Endothelial cell of umbilical vein (primary cell): Measurements from ENCODE around the gene GRID2. TPM values are rescaled to one million over a fixed set of nuclear protein-coding genes. Genes with fewer than 3 reads are reported as not detected.

ENCODE experiments used
- BruUV-seq: library from RNA; stranded (reverse); fragments of 400-500 nt; replicated peaks from 2 replicates; lab custom pipeline; 2021; lab: Mats Ljungman, UMichigan
- CTCF ChIA-PET: fragments of 300-600, 350-600 bp; sonication (Branson Sonifier 250); formaldehyde crosslinking; loops from one replicate; lab custom pipeline; 2021; ENCODE audit warnings: antibody characterized with exemption, inconsistent platforms; lab: Charles Lee
- POLR2A ChIA-PET: fragments of 300-600, 350-600 bp; sonication (Branson Sonifier 250); formaldehyde crosslinking; loops from one replicate; lab custom pipeline; 2021; ENCODE audit warnings: antibody characterized with exemption, inconsistent platforms; lab: Charles Lee
- DNase-seq: peaks from one replicate; pipeline ENCODE4 v3.0.0-alpha.2; 2011; ENCODE audit warnings: low read depth, low spot score
- FAIRE-seq: peaks from 2 replicates; lab custom pipeline; 2011; peaks lifted over from hg19 to GRCh38; lab: Jason Lieb, UNC
- H2AFZ ChIP-seq: 2 replicates; pipeline ENCODE4 v1.6.0; 2012; ENCODE audit warnings: low read depth, low read length, control low read depth, inconsistent platforms
- H3K27ac ChIP-seq: 2 replicates; pipeline ENCODE4 v1.5.1; 2011; ENCODE audit warnings: low read depth, mild to moderate bottlenecking, control low read depth, low read length, moderate library complexity; ENCODE audit not compliant: insufficient read depth
- H3K27me3 ChIP-seq, 2 experiments: 2 replicates each; pipeline versions ENCODE4 v1.6.0 to v1.6.1; 2011; ENCODE audit warnings: low read length in 2 of 2, mixed read lengths in 1 of 2; ENCODE audit not compliant: control insufficient read depth in 2 of 2, insufficient read depth in 2 of 2
- H3K36me3 ChIP-seq, 2 experiments: 2 replicates in 1 of 2; 3 replicates in 1 of 2; pipeline ENCODE4 v1.5.1; 2011; ENCODE audit warnings: low read length in 2 of 2, mild to moderate bottlenecking in 1 of 2, moderate library complexity in 1 of 2; ENCODE audit not compliant: control insufficient read depth in 2 of 2, insufficient read depth in 2 of 2; ENCODE audit errors: extremely low read depth in 1 of 2
- H3K4me1 ChIP-seq: 3 replicates; pipeline ENCODE4 v1.5.1; 2011; ENCODE audit warnings: mild to moderate bottlenecking, low read length; ENCODE audit not compliant: control insufficient read depth, insufficient read depth; ENCODE audit errors: extremely low read depth
- H3K4me2 ChIP-seq: 2 replicates; pipeline ENCODE4 v1.6.1; 2011; ENCODE audit warnings: low read length, control low read depth, mixed read lengths; ENCODE audit not compliant: insufficient read depth
- H3K4me3 ChIP-seq, 3 experiments: fragments of 200-600 bp in 1 of 3; sonication (generic), shearing (Covaris generic) in 1 of 3; replicated peaks in 1 of 3; 2 replicates each; pipeline ENCODE4 v1.5.1; 2011 to 2016; ENCODE audit warnings: control low read depth in 3 of 3, low read length in 3 of 3, mild to moderate bottlenecking in 2 of 3, inconsistent platforms in 1 of 3, low read depth in 1 of 3, moderate library complexity in 1 of 3; ENCODE audit not compliant: insufficient read depth in 1 of 3
- H3K79me2 ChIP-seq: 2 replicates; pipeline ENCODE4 v1.6.0; 2012; ENCODE audit warnings: low read length, inconsistent platforms; ENCODE audit not compliant: control insufficient read depth, insufficient read depth
- H3K9ac ChIP-seq: replicated peaks from 2 replicates; pipeline ENCODE3; 2011; ENCODE audit warnings: low read length, control low read depth; ENCODE audit not compliant: insufficient read depth; ENCODE audit errors: extremely low read depth
- H3K9me1 ChIP-seq: replicated peaks from 3 replicates; pipeline ENCODE4 v1.6.0; 2011; ENCODE audit warnings: mild to moderate bottlenecking, low read length; ENCODE audit not compliant: control insufficient read depth, insufficient read depth; ENCODE audit errors: extremely low read depth
- H3K9me3 ChIP-seq: replicated peaks from 2 replicates; pipeline ENCODE4 v1.5.1; 2012; ENCODE audit warnings: low read length, inconsistent platforms; ENCODE audit not compliant: control insufficient read depth, insufficient read depth
- H4K20me1 ChIP-seq: replicated peaks from 2 replicates; pipeline ENCODE3; 2011; ENCODE audit warnings: mild to moderate bottlenecking, low read length; ENCODE audit not compliant: control insufficient read depth, insufficient read depth; ENCODE audit errors: extremely low read depth
- EZH2 ChIP-seq: IDR thresholded peaks from 2 replicates; pipeline ENCODE4 v1.6.1; 2012; ENCODE audit warnings: borderline replicate concordance, low read depth, mild to moderate bottlenecking, moderate library complexity, low read length, inconsistent platforms; ENCODE audit not compliant: severe bottlenecking
- FOS ChIP-seq: IDR thresholded peaks from 2 replicates; pipeline ENCODE4 v1.6.1; 2011; ENCODE audit warnings: mild to moderate bottlenecking, low read length, moderate library complexity, borderline replicate concordance; ENCODE audit not compliant: insufficient read depth
- GATA2 ChIP-seq: IDR thresholded peaks from 2 replicates; pipeline ENCODE4 v1.7.0; 2011; ENCODE audit warnings: low read depth, mild to moderate bottlenecking, moderate library complexity, mixed read lengths, low read length; ENCODE audit not compliant: insufficient read length, insufficient read depth
- JUN ChIP-seq: IDR thresholded peaks from 2 replicates; pipeline ENCODE4 v1.6.1; 2011; ENCODE audit warnings: borderline replicate concordance, low read depth; ENCODE audit not compliant: insufficient read length, insufficient read depth
- MYC ChIP-seq: IDR thresholded peaks from one replicate; pipeline ENCODE4 v1.6.1; 2011; ENCODE audit warnings: mild to moderate bottlenecking, low read depth, low read length
- POLR2A ChIP-seq: IDR thresholded peaks from 2 replicates; pipeline ENCODE4 v1.6.1; 2012; ENCODE audit warnings: low read depth, mild to moderate bottlenecking, control low read depth, low read length
- POLR2AphosphoS5 ChIP-seq: IDR thresholded peaks from 2 replicates; pipeline ENCODE4 v1.6.1; 2012; ENCODE audit warnings: low read depth, mild to moderate bottlenecking, control low read depth, low read length, moderate library complexity; ENCODE audit not compliant: insufficient read depth
- dilution Hi-C: fragments of 300-500 bp; cut with MboI; formaldehyde crosslinking; loops from one replicate; pipeline ENCODE4 v1.15.0; 2019; ENCODE audit warnings: low sequenced_read_pairs; ENCODE audit not compliant: extremely low pct_ligation_motif_present
- intact Hi-C: fragments of 100-400 bp; cut with micrococcal nuclease; formaldehyde crosslinking; loops from one replicate; pipeline ENCODE4 v1.10.0; 2022
- polyA plus RNA-seq, 4 experiments: library from polyadenylated mRNA; depleted of rRNA in 3 of 4; stranded (reverse) in 3 of 4; unstranded in 1 of 4; fragments of >200 nt; gene quantifications; 2 replicates each; pipeline versions ENCODE4 v1.2.1 to v1.2.3, GENCODE V29; 2011 to 2012; ENCODE audit warnings: missing spikeins in 1 of 4
- total RNA-seq: library from RNA; stranded (reverse); gene quantifications from 2 replicates; pipeline ENCODE4 v1.2.3, GENCODE V29; 2021
- TF ChIP-seq, protein P1 (sequence below), 2 donors: IDR thresholded peaks; 1 replicate in 1 of 2; 2 replicates in 1 of 2; pipeline ENCODE4 v1.5.1; 2011; ENCODE audit warnings: low read length in 2 of 2, mild to moderate bottlenecking in 2 of 2, moderate library complexity in 2 of 2, control low read depth in 1 of 2, inconsistent platforms in 1 of 2, low read depth in 1 of 2; ENCODE audit not compliant: insufficient read depth in 1 of 2; ENCODE audit errors: extremely low read depth in 1 of 2
- TF ChIP-seq, protein P2 (sequence below): IDR thresholded peaks from 2 replicates; pipeline ENCODE4 v1.6.1; 2011; ENCODE audit not compliant: insufficient read depth, insufficient read length

GRID2 gene
- total and polyA plus RNA-seq, 2 donors (not counting 3 experiments of a cell fraction or from before 2014, with no cell fraction given), result not detected

DNA sequence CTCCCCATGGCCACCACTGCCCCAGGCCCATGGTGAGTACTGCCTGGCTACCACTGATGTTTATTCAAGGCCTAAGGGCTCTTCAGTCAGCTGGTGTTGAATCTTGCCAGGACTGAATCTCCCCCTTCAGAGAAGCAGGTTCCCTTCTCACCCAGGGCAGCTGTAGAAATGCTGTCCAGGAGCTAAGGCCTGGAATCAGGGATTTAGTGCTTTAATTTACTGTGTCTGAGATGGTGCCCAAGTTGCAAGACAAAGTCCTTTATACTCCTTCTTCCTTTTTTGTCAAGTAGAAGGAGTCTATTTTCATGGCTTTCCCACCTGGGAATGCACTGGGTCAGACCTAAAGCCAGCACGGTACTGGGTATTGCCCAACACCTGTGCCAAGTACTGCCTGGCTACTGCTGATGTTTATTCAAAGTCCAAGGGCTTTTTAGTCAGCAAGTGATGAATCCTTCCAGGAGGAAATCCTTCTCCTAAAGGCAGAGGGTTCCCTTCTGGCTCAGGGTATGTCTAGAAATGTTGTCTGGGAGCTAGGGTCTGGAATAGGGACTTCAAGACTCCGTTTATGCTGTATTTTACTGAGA, 1407.2 kb downstream of the GRID2 start:
- Histone ChIP-seq H3K9ac (no peak overlapping the region), H3K4me1 (no peaks in the 10 kb centered on the region), H3K27ac (no peak overlapping the region), H2AFZ (no peak overlapping the region), H3K79me2 (no peaks in the 10 kb centered on the region), H3K9me1 (no peaks in the 10 kb centered on the region), H4K20me1 (no peaks in the 10 kb centered on the region), H3K9me3 (no peaks in the 10 kb centered on the region), H3K36me3 (no peaks in the 10 kb centered on the region), H3K4me2 (no peak overlapping the region), H3K27me3 (no peaks in the 10 kb centered on the region), H3K4me3 (no peak overlapping the region)
- FAIRE-seq (no peak), DNase-seq (no peak)
- ChIA-PET CTCF (no interaction called here), POLR2A (no interaction called here)
- BruUV-seq, result no TSS peak
- dilution Hi-C loops, result no loop called here
- no peak for TF ChIP-seq GATA2
- TF ChIP-seq JUN, result no peak
- TF ChIP-seq, protein P1, sequence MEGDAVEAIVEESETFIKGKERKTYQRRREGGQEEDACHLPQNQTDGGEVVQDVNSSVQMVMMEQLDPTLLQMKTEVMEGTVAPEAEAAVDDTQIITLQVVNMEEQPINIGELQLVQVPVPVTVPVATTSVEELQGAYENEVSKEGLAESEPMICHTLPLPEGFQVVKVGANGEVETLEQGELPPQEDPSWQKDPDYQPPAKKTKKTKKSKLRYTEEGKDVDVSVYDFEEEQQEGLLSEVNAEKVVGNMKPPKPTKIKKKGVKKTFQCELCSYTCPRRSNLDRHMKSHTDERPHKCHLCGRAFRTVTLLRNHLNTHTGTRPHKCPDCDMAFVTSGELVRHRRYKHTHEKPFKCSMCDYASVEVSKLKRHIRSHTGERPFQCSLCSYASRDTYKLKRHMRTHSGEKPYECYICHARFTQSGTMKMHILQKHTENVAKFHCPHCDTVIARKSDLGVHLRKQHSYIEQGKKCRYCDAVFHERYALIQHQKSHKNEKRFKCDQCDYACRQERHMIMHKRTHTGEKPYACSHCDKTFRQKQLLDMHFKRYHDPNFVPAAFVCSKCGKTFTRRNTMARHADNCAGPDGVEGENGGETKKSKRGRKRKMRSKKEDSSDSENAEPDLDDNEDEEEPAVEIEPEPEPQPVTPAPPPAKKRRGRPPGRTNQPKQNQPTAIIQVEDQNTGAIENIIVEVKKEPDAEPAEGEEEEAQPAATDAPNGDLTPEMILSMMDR (IDR thresholded peaks at IDR 0.05; ENCODE audit: extremely low read depth in 1 of 2, insufficient read depth in 1 of 2, low read depth in 1 of 2, low read length in 2 of 2), result no peak
- no peak for TF ChIP-seq POLR2AphosphoS5
- TF ChIP-seq EZH2, result no peak
- no peak for TF ChIP-seq FOS
- no peak for TF ChIP-seq POLR2A
- no peak for TF ChIP-seq MYC
- TF ChIP-seq, protein P2, sequence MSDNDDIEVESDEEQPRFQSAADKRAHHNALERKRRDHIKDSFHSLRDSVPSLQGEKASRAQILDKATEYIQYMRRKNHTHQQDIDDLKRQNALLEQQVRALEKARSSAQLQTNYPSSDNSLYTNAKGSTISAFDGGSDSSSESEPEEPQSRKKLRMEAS, result no peak
- intact Hi-C loops, result no loop called here
